ENCODE measurements around the gene LGI2. TPM values are rescaled to one million over a fixed set of nuclear protein-coding genes. Genes with fewer than 3 reads are reported as not detected.
"Not testable (repeated sequence)": the region's sequence is repeated elsewhere in the genome, so short reads cannot be mapped to it uniquely, and the experiment has no call there.

Gene LGI2
- total RNA-seq, 1 donor from 2014 or later, result 52.1 TPM

DNA sequence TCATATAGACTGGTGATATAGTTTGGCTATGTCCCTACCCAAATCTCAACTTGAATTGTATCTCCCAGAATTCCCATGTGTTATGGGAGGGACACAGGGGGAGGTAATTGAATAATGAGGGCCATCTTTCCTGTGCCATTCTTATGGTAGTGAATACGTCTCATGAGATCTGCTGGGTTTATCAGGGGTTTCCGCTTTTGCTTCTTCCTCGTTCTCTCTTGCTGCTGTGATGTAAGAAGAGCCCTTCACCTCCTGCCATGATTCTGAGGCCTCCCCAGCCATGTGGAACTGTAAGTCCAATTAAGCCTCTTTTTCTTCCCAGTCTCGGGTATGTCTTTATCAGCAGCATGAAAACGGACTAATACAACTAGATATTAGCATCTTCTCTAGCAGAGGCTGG is 21.3 kb upstream of the LGI2 start:
- DNase-seq (ENCODE audit: low spot score); ATAC-seq; intact Hi-C loops (cut with DNase I): not testable (repeated sequence)

DNA sequence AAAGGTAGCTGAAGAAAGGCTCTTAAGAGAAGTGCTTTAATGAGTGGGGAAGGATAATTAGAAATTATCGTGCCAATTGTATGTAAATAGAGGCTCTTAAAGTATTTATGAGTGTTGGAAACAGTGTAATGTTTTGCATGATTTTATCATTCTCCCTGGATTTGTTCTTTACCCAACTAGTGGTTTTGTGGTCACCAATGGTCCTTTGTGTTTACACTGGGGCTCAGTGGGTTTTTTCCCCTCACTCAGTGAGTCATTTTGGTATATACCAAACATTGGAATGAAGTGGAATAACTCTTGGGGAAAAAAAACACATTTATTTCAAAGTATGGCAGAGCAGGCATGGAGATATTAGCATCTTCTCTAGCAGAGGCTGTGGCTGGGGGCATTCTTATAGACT is 20.8 kb upstream of the LGI2 start:
- no peak for ATAC-seq
- DNase-seq (ENCODE audit: low spot score), result no peak
- intact Hi-C loops (cut with DNase I), result no loop called here

DNA sequence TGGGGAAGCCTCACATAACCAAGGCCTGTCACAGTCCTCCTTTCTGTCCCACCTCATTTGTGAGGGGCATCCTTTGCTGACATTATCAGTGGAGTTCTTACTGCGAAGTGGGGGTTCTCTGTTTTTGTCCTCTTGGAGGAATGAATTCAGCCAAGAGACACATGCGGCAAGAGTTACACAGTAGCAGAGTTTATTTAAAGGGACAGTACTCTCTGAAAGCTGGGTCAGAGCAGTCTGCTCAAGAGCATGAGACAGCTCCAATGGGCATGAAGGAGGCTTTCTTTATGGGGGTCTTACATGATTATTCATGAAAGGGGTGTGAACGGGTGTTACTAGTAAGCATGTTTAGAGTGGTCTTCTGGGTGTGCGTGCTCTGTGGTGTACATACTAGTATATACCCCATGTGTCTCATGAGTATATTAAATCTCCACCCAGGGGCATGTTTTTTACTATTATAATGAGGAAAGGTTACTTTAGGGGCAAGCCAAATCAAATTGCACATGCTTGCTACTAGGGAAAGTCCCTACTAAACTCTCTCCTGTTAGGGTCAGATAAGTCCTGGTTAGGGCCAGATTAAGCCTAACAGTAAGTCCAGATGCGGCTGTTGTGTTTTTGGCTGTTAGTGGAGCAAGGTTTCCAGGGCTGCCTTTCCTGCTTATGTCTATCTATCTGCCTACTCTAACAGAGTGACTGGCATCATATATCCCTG is 19.8 kb upstream of the LGI2 start:
- intact Hi-C loops (cut with DNase I), result no loop called here
- DNase-seq (ENCODE audit: low spot score) (no peak), ATAC-seq (no peak)

DNA sequence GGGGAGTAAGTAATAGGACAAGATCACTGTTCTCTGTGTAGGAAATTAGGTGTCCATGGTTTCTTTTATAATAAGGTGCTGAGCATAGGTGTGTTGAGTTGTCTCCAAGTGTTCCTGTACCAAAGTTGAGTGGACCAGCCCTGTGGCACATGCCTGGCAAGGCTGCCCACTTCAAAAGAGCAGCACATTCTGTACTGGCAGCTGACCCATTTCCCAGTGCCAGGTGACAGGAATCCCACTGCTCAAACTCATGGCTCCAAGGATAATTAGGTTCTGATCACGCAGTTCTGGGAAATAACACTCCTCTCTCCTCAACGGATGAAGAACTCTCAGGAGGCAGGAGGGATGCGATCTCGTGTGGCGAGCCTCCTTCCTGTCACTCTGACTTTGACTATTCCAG is 12.8 kb upstream of the LGI2 start:
- intact Hi-C loops (cut with DNase I), result no loop called here
- DNase-seq (ENCODE audit: low spot score) (no peak), ATAC-seq (no peak)

DNA sequence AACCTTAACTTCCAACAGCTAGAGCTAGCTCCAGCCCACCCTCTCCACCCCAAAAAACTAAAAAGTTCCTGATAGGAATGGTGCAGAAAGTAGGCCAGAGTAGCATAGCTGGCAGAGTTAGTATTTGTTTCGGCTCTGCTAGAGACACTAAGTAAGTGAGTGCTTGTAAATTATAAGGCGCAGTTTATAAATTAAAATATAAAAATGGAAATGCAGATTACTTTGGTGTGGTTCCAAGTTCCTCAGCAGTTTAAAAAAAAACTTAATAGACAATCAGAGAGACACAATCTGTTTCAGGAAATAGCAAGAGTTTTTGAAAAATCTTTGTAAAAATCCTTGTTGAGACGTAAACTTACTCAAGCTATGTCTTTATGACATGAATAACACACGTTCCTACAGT is 2.8 kb upstream of the LGI2 start:
- DNase-seq (ENCODE audit: low spot score), result no peak
- no peak for ATAC-seq
- intact Hi-C loops (cut with DNase I), result no loop called here

DNA sequence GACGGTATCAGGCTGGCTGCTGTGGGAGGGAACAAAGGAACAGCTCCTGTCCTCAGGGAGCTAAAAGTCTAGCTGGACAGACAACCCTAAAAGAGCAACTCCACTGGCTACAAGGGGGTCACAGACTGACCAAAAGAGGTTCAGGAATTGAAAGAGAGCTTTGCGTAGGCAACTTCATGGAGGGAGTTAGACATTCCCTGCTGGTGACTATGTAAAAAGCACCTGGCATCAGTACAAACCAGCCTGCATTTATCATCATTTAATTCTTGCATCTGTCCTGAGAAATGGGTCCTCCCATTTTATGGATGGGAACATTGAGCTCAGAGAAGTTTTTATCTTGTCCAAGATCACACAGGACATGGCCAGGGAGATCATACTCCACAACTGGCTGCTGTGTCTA is 1.4 kb upstream of the LGI2 start:
- ATAC-seq (no peak), DNase-seq (ENCODE audit: low spot score) (no peak)
- intact Hi-C loops (cut with DNase I), result no loop called here

DNA sequence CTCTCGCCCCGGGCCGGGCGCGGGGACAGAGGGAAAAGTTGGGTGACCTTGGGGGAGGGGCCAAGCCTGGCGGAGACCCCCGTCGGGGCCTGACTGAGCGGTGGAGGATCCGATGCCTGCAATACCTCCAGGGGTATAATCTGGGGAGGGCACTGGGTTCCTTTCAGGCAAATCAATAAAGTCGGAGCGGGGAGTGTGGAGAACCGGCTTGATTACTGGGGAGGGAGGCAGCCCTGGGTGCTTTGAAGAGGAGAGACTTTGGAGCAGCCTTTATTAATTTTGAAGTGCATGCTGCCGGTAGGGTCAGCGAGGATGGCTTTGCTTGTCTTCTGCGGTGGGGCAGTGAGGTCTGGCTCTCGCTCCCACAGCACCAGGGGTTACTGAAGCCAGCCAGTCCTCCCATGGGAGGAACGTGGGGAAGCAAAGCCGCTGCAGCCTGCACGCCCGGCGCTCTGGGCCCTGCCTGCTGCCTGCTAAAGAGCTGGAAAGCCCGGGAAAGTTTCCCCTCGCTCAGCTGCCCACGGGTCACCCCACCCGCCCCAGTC is 403 bp upstream of the LGI2 start:
- DNase-seq (ENCODE audit: low spot score), result no peak
- ATAC-seq, result peak; percentile 62
- intact Hi-C loops (cut with DNase I), result no loop called here

DNA sequence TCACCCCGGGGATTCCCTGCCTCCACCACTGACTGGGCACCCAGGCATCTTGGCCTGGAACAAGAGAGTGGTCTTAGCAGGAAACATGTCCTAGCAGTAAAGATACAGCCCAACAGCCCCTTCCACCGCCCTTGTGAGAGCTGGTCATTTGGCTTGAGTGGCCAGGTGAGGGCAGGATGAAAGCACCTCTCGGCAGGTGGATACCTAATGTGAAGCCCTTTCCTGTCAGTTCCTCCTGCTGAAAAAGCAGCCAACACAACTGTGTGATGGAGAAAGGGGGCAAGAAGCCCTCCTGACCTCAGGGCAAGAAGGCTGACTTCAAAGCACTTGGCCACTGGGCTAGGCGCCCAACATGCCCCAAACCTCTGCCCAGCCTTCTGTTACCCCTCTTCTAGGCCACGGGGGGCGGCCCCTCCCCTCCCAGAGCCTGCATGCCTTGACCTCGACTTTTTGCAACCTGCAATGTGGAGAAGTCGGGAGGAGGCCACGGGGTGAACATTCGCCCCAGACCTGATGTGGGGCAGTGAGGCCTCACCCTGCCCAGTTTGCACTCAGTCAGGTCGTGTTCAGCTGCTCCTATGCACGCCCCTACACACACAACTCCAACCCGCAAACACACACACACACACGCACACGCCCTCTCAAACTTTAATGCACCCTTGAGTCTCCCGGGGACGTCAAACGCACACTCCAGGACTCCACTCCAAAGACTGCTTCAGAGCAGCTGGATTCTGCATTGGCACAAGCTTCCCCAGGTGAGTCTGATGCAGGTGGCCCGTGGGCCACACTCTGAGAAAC is 1.1 kb downstream of the LGI2 start:
- ATAC-seq, result peak; percentile 29
- intact Hi-C loops (cut with DNase I), result no loop called here
- no peak for DNase-seq (ENCODE audit: low spot score)

DNA sequence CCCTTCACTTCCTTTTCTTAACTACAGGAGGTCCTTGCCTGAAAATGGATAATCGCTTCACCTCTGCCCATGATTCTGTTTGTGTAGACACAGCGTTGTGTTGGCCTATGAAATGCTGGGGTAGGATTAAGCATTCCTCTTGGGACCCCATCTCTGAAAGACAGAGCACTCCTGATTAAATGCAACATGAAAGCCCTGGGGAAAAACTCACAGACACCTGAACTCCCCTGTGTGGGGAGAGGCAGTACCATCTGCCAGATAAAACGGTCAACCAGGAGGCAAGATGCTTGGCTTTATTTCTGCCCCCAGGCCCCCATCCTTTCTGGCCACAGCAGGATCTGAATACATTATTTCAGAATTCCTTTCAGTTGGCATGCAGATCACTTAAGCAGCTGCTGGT is 1.9 kb downstream of the LGI2 start:
- DNase-seq (ENCODE audit: low spot score) (no peak), ATAC-seq (no peak)
- intact Hi-C loops (cut with DNase I), result no loop called here

DNA sequence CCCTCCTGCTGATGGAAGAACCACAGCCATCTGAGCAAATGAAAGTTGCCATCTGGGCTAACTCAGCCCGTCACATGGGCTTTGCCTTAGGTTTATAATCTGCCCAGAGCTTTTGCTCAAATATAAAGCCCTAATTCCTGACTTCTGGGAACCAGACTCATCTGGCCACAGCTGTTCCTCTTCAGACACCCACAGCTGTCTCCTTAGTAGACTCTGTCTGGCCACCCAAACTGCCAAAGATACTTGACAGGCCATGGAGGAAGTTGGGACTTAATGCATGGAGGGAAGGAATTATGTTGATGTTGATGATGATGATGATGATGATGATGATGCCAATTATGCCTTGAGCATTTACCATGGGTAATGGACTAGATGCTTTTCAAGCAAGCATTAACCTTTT is 8.0 kb downstream of the LGI2 start:
- intact Hi-C loops (cut with DNase I), result no loop called here
- no peak for ATAC-seq
- no peak for DNase-seq (ENCODE audit: low spot score)

DNA sequence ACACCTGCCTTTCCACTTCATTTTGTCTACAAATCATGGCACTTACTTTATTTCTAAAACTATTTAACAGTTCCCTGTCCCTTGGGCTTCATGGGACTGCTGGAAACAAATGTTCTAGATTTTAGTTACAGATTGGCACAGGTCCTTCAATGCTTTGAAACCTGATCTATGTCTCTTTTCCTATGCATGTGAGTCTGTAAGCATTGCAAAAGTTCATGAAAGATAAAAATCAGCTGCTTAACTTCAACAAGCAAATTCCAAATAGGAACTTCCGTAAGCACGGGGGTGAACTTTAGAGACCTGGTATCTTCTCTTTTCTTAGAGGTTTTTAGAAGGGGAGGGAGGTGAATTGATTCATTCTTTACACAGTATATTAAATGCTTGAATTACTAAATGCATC is 9.5 kb downstream of the LGI2 start:
- ATAC-seq (no peak), DNase-seq (ENCODE audit: low spot score) (no peak)
- intact Hi-C loops (cut with DNase I), result no loop called here

DNA sequence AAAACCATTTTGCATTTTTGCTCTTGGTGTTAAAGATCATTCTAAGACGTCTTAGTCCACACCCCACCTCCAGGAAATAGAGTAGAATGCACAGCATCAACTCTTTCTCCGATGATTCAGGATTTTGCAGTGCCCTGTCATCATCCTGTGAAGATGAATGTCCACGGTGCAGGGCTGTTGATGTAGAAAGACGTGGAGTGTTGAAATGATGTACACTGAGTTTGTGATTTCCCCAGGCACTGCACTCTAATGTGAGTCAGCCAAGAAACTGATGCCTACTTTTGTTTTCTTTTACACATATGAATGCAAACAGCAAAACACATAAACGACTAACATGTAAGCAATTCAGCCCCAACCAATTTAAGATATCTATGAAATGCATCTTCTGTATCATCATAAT is 10.5 kb downstream of the LGI2 start:
- no peak for ATAC-seq
- intact Hi-C loops (cut with DNase I), result no loop called here

DNA sequence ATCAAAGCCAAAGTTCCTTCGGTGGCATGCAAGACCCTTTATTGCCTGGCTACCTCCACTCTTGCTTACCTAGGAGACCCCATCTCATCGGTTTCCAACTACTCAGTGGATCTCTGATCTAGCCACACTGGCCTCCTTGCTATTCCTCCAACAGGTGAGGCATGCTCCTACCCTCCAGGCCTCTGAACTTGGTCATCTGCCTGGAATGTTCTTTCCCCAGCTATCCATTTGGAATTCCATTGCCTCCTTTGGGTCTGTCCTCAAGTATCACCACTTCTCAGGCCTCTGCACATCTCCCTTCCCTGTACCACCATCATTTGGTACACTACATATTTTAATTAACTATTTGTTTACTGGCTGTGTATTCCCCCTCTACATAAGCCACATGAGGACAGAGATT is 11.2 kb downstream of the LGI2 start:
- DNase-seq (ENCODE audit: low spot score) (no peak), ATAC-seq (no peak)
- intact Hi-C loops (cut with DNase I), result no loop called here

More for the DNA sequence above, 10.5 kb downstream of the LGI2 start:
- DNase-seq (ENCODE audit: low spot score), result no peak

DNA sequence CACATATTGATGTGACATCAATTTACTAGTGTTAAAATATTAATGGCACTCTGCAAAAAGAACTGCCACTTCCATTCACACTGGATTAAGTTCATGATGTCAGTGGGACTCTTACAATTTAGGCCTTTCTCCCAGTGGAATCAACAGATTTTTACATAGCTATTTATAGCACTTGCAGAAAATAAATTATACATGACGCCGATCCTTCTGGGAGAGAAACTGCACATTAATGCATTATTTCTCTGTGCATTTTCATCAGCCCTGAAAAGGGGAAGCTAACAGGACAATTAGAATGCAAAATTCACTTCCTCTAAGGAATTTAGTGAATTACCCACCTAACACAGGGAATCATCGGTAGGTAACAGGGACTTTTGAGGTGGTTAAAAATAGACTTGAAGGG is 15.7 kb downstream of the LGI2 start:
- DNase-seq (ENCODE audit: low spot score) (no peak), ATAC-seq (no peak)
- intact Hi-C loops (cut with DNase I), result no loop called here

DNA sequence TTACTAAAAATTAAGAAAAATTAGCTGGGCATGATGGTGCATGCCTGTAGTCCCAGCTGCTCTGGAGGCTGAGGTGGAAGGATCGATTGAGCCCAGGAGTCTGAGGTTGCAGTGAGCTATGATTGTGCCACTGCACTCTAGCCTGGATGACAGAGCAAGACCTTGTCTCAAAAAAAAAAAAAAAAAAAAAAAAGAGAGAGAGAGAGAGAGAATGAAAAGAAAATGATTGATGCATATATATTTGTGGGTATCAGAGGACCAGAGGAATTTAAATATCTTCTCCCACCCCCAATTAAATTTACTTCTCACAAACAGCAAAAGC is 16.1 kb downstream of the LGI2 start:
- intact Hi-C loops (cut with DNase I); DNase-seq (ENCODE audit: low spot score); ATAC-seq: not testable (repeated sequence)

DNA sequence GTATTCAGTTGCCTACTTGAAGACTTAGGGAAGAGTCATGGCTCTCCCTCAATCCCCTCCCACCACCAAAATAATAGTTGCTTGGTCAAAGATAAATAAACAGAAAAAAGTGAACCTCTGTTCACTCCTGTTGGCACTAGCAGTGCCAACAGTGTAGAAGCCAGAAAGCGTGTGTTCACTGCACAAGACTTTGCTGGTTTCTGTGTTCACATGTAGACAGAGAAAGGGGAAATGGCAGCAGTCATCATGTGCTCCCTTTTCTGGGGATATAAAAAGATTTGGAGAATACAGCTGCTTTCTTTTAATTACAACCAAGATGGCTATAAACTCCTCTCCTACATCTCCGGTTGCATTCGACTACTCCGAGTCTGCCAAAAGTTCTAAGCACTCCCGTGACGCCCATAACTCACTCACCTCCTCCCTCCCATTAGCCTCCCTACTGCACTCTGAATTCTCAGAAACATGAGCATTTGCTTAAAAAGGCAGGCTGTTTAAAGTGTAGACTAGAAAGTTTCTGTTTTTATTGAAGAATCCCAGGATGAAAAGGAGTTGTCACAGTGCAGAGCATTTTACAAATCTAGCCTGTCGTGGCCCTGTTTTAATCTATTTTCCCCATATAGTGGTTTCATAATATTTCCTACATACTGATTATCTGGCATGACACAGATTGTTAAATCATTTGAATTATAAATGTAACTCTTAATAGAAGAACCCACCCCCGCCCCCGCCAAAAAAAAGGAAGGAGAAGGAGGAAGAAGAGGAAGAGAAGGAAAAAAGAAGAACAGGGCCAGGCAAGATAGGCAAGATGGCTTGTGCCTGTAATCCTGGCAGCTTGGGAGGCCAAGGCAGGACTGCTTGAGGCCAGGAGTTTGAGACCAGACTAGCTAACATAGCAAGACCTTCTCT is 16.7 kb downstream of the LGI2 start:
- no peak for DNase-seq (ENCODE audit: low spot score)
- peak; percentile 83 for ATAC-seq
- intact Hi-C loops (cut with DNase I), result no loop called here

DNA sequence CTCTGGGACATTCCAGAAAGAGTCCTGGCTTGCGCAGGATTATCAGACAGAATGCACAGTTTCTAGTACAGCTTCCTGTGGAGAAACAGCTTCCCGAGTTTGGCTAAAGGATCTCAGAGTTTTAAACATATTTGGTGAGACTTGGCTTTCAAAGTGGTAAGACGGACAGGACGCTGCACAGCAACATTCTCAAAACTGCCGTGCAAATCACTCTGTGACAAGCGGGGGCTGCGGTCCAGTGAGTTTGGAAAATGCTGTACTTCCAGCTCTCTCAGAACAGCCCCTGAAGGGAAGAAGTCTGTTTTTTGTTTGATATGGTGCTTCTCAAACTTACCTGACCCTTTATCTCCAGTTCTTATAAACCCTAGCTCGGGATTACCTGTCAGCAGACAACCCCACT is 18.1 kb downstream of the LGI2 start:
- ATAC-seq (no peak), DNase-seq (ENCODE audit: low spot score) (no peak)
- intact Hi-C loops (cut with DNase I), result no loop called here

DNA sequence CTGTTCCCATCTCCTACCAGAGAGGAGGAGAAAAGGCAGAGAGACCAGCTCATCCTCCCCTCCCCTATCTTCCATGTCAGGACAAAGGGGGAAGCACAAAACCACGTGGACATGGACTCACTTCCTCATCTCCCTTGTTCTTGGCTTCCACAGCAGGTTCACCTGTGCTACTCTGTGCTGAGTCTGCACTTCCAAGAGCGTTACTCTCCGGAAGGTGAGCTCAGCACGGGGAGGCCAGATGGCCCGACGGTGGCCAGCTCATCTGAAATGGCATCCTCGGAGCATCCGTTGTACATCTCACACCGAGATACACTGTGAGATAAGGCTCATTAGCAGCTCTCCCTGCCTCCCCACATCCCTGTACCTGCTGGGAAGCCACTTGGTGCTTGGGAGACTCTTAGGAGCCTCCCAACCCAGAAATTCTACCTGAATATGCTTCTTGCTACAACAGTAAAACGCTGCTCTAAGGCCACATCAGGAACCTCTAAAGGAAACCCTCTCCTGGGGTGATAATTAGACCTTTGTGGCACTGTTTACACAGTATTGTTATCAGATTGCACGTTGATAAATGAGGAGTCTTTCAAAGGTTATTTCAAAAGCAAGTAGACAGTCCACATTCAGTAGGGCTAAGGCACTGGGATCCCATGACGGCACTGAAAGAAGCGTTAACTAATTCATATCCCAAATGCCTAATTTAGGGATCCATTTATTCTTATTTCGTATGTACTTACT is 19.4 kb downstream of the LGI2 start:
- ATAC-seq, result no peak
- intact Hi-C loops (cut with DNase I), result no loop called here

DNA sequence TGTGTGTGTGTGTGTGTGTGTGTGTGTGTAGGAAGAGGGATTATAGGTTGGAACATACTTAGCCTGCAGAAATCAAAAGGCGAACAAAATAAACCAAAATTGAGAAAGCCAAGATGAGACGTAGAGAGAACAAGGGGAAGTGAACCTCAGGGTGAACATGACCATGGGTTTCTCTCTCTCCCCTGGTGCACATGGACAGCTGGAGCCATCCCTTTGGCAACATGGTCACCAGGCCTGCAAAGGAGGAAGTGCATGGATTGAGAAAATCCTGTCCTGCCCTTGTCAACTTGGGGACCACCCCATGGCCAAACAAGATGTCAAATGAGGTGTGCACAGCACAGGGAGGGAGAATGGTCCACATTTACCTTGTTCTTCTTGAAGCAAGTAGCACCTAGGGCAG is 23.1 kb downstream of the LGI2 start:
- DNase-seq (ENCODE audit: low spot score) (no peak), ATAC-seq (no peak)
- intact Hi-C loops (cut with DNase I), result no loop called here

More for the DNA sequence above, 19.4 kb downstream of the LGI2 start:
- DNase-seq (ENCODE audit: low spot score), result no peak

All from sciatic nerve (tissue), 2 donors.